WTC11 (cell line): ENCODE measurements around the gene SMIM5. TPM values are rescaled to one million over a fixed set of nuclear protein-coding genes. Genes with fewer than 3 reads are reported as not detected.

Experiments
- ATAC-seq: fragments of 200-7000 bp; cut with Tn5 transposase; 2 replicates; pipeline ENCODE4 v1.10.0; 2021; ENCODE audit warnings: mild to moderate bottlenecking, moderate library complexity
- CTCF ChIA-PET: fragments of 300-600 bp; sonication (Branson Sonifier 250); formaldehyde crosslinking; loops from one replicate; lab custom pipeline; 2021; ENCODE audit warnings: antibody characterized with exemption; lab: Charles Lee
- POLR2A ChIA-PET: fragments of 350-600 bp; sonication (Branson Sonifier 250); formaldehyde crosslinking; loops from one replicate; lab custom pipeline; 2021; ENCODE audit warnings: antibody characterized with exemption; lab: Charles Lee
- DNase-seq: peaks from one replicate; pipeline ENCODE4 v3.0.0; 2021; ENCODE audit warnings: low spot score
- H3K27ac Mint-ChIP-seq: 2 replicates; pipeline ENCODE4 v1.8.0; 2021; ENCODE audit warnings: mixed read lengths
- H3K27me3 Mint-ChIP-seq: 2 replicates; pipeline ENCODE4 v1.8.0; 2021; ENCODE audit warnings: low read depth, mild to moderate bottlenecking, moderate library complexity, mixed read lengths
- H3K36me3 Mint-ChIP-seq: 2 replicates; pipeline ENCODE4 v1.8.0; 2021; ENCODE audit warnings: mixed read lengths
- H3K4me1 Mint-ChIP-seq: 2 replicates; pipeline ENCODE4 v1.8.0; 2022; ENCODE audit warnings: mixed read lengths
- H3K4me3 Mint-ChIP-seq: 2 replicates; pipeline ENCODE4 v1.8.0; 2021; ENCODE audit warnings: mild to moderate bottlenecking, moderate library complexity, mixed read lengths
- H3K9me3 Mint-ChIP-seq: 2 replicates; pipeline ENCODE4 v1.8.0; 2021; ENCODE audit warnings: mixed read lengths
- CREB1 ChIP-seq: sonication (generic); formaldehyde crosslinking; IDR thresholded peaks from 2 replicates; pipeline ENCODE4 v1.8.0; 2023; ENCODE audit warnings: mild to moderate bottlenecking, missing genetic modification reagents
- GABPB1 ChIP-seq: sonication (generic); formaldehyde crosslinking; IDR thresholded peaks from 2 replicates; pipeline ENCODE4 v1.8.1; 2023; ENCODE audit warnings: mild to moderate bottlenecking, missing genetic modification reagents
- JUN ChIP-seq: sonication (generic); formaldehyde crosslinking; IDR thresholded peaks from 2 replicates; pipeline ENCODE4 v1.8.0; 2023; ENCODE audit warnings: mild to moderate bottlenecking, missing genetic modification reagents
- MLX ChIP-seq: sonication (generic); formaldehyde crosslinking; IDR thresholded peaks from 2 replicates; pipeline ENCODE4 v1.8.1; 2023; ENCODE audit warnings: mild to moderate bottlenecking, missing genetic modification reagents, moderate library complexity
- NR3C1 ChIP-seq: sonication (generic); formaldehyde crosslinking; conservative IDR thresholded peaks from 2 replicates; pipeline ENCODE4 v1.8.1; 2023; ENCODE audit warnings: low read depth, mild to moderate bottlenecking, missing genetic modification reagents
- SMAD4 ChIP-seq: sonication (generic); formaldehyde crosslinking; IDR thresholded peaks from 2 replicates; pipeline ENCODE4 v1.8.0; 2022; ENCODE audit warnings: mild to moderate bottlenecking, missing genetic modification reagents
- ZNF396 ChIP-seq: fragments of 250-450 bp; sonication (Bioruptor Pico); IDR thresholded peaks from 2 replicates; pipeline ENCODE4 v1.8.0; 2021; ENCODE audit warnings: mild to moderate bottlenecking, moderate library complexity, borderline replicate concordance
- ZSCAN18 ChIP-seq: fragments of 250-450 bp; sonication (Bioruptor Pico); IDR thresholded peaks from 2 replicates; pipeline ENCODE4 v2.1.2; 2022; ENCODE audit warnings: mild to moderate bottlenecking, moderate library complexity
- total RNA-seq: library from RNA; stranded (reverse); gene quantifications from 3 replicates; pipeline ENCODE4 v1.2.3, GENCODE V29; 2021
- TF ChIP-seq, protein P1 (sequence below): sonication (generic); formaldehyde crosslinking; IDR thresholded peaks from 2 replicates; pipeline ENCODE4 v1.8.0; 2022; ENCODE audit warnings: mild to moderate bottlenecking, missing genetic modification reagents

Gene SMIM5
- total RNA-seq, 1 experiment from 2014 or later, result not detected

- Mint-ChIP-seq H3K4me1 (peaks cover 16% of the 10 kb centered on the region), H3K9me3 (no peaks in the 10 kb centered on the region), H3K4me3 (no peak overlapping the region), H3K27ac (no peak overlapping the region), H3K27me3 (no peaks in the 10 kb centered on the region), H3K36me3 (no peaks in the 10 kb centered on the region; the same call in 1 of the 2 replicates)
- no peak for TF ChIP-seq ZNF396 (CRISPR knock-in tag)
- TF ChIP-seq ZSCAN18 (CRISPR knock-in tag), result no peak
- TF ChIP-seq SMAD4, result no peak
- TF ChIP-seq CREB1 (CRISPR knock-in tag), result no peak
- TF ChIP-seq GABPB1, result no peak
- no peak for TF ChIP-seq NR3C1
- TF ChIP-seq, protein P1, sequence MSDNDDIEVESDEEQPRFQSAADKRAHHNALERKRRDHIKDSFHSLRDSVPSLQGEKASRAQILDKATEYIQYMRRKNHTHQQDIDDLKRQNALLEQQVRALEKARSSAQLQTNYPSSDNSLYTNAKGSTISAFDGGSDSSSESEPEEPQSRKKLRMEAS (CRISPR knock-in tag), result no peak
- no peak for TF ChIP-seq JUN
- TF ChIP-seq MLX (CRISPR knock-in tag), result no peak
- ATAC-seq (no peak), DNase-seq (no peak)
- ChIA-PET POLR2A (no interaction called here), CTCF (interaction anchor here (3.2 to 5.5 kb wide), 2 partner anchors 58 to 64 kb away, joined by 10 to 25 read pairs; no protein-coding TSS in a partner anchor)
These were observed 56.2 kb downstream of the SMIM5 start for GRCh38 chr17:75689441-75689873.

Other genes with a start within 250 kb of the SMIM5 start
- gene GRB2, start 227.8 kb upstream of the SMIM5 start, total RNA-seq, result 82.9 to 93.3 TPM (median 92.6 TPM) in 3 replicates
- gene TMEM94, start 176.8 kb upstream of the SMIM5 start, total RNA-seq, result 64.7 to 76.9 TPM (median 68.6 TPM) in 3 replicates
- 31.3 to 32.2 TPM (median 31.9 TPM) in 3 replicates for gene CASKIN2, start 117.9 kb upstream of the SMIM5 start, total RNA-seq
- 47.8 to 53.4 TPM (median 51.5 TPM) in 3 replicates for gene TSEN54, start 116.9 kb upstream of the SMIM5 start, total RNA-seq
- gene LLGL2, start 107.7 kb upstream of the SMIM5 start, total RNA-seq, result 94.3 to 103 TPM (median 97.0 TPM) in 3 replicates
- gene MYO15B, start 45.6 kb upstream of the SMIM5 start, total RNA-seq, result 35.6 to 51.1 TPM (median 51.0 TPM) in 3 replicates
- 48.9 to 53.1 TPM (median 51.0 TPM) in 3 replicates for gene RECQL5, start 33.7 kb downstream of the SMIM5 start, total RNA-seq
- gene SAP30BP, start 33.9 kb downstream of the SMIM5 start, total RNA-seq, result 67.5 to 86.8 TPM (median 72.0 TPM) in 3 replicates
- gene ITGB4, start 88.0 kb downstream of the SMIM5 start, total RNA-seq, result 9.5 to 11.2 TPM (median 10.6 TPM) in 3 replicates
- 42.2 to 49.9 TPM (median 49.4 TPM) in 3 replicates for gene GALK1, start 131.8 kb downstream of the SMIM5 start, total RNA-seq
- gene UNK, start 151.4 kb downstream of the SMIM5 start, total RNA-seq, result 35.0 to 37.8 TPM (median 35.4 TPM) in 3 replicates
- gene UNC13D, start 211.0 kb downstream of the SMIM5 start, total RNA-seq, result 12.1 to 13.8 TPM (median 13.1 TPM) in 3 replicates
- gene WBP2, start 221.9 kb downstream of the SMIM5 start, total RNA-seq, result 64.3 to 69.4 TPM (median 68.8 TPM) in 3 replicates
- 4.4 to 10.0 TPM (median 6.8 TPM) in 3 replicates for gene TRIM47, start 245.1 kb downstream of the SMIM5 start, total RNA-seq